HT-29 (cell line): ENCODE results near the gene SAPCD1. TPM values are rescaled to one million over a fixed set of nuclear protein-coding genes. Genes with fewer than 3 reads are reported as not detected.
"Not testable (repeated sequence)": the region's sequence is repeated elsewhere in the genome, so short reads cannot be mapped to it uniquely, and the experiment has no call there.

Experiments used
- DNase-seq: peaks from one replicate; pipeline ENCODE4 v3.0.0-alpha.2; 2015; ENCODE audit warnings: low spot score
- total RNA-seq: library from RNA; depleted of rRNA; stranded (reverse); fragments of >200 nt; shearing (Covaris generic); gene quantifications from 2 replicates; pipeline ENCODE4 v1.2.3, GENCODE V29; 2014

Gene SAPCD1
- total RNA-seq, 1 experiment from 2014 or later: 11.6 TPM

- no peak for DNase-seq
Measured at GRCh38 chr6:31777667-31778050, 15.2 kb downstream of the SAPCD1 start.

DNA sequence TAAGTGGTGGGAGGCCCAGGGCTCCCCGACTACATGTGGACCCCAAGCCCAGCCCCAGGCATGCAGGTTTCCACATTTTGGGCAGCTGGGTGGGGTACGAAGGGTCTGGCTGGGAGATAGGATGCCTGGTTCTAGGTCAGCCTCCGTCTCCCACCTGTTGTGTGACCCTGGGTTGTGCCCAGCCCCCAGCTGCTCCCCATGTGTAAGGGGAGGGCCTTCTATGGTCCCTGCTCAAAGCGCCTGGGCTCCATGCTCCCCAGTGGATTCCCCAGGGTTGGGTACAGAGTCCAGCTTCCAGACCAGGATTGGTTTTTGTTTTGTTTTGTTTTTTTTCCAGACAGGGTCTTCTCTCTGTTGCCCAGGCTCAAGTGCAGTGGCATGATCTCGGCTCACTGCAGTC, 15.7 kb downstream of the SAPCD1 start:
- DNase-seq: no peak

DNA sequence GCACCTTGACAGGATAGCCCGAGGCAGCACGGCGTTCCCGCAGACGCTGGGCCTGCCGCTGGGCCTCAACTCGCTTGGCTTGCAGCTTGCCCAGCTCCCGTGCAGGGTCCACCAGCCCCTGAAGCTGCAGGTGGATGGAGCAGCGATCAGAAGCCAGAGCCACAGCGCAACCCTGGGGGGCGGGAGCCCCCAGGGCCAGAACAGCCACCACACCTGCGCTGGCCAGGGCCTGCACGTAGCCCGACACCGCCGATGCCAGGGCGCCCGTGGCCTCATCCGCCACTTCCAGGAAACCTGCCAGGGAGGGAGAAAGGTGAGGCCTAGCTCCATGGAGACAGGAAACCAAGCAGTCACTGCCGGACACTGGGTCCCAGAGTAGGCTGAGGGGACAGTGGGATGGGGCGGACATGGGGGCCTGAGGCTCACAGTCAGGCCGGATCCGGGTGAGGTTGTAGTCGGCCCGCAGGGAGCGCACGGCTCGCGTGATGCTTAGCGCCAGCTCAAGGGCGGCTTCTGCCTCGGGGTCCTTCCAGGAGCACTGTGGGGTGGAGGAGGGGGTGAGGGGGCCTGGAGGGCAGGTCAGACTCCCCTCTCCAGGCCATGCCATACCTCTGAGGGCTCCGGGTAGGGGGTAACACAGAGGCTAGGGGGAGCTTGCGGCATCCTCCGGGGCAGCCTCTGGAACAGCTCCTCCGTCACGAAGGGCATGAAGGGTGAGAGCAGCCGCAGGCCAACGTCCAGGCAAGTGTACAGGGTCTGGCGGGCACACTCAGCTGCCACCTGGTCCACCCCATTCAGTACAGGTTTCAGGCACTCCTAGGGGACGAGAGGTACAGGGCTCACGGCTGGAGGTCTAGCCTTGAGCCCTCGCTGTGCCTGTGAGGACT, 16.8 kb downstream of the SAPCD1 start:
- DNase-seq: no peak

- DNase-seq: no peak
Measured at GRCh38 chr6:31779908-31780307, 17.5 kb downstream of the SAPCD1 start.

- no peak for DNase-seq
Measured at GRCh38 chr6:31780507-31781243, 18.2 kb downstream of the SAPCD1 start.

GRCh38 chr6:31781244-31782125, 19.0 kb downstream of the SAPCD1 start:
- DNase-seq: no peak

- DNase-seq: no peak
Measured at GRCh38 chr6:31782126-31782855, 19.8 kb downstream of the SAPCD1 start.

- DNase-seq: no peak
Measured at GRCh38 chr6:31784098-31784925, 21.9 kb downstream of the SAPCD1 start.

DNA sequence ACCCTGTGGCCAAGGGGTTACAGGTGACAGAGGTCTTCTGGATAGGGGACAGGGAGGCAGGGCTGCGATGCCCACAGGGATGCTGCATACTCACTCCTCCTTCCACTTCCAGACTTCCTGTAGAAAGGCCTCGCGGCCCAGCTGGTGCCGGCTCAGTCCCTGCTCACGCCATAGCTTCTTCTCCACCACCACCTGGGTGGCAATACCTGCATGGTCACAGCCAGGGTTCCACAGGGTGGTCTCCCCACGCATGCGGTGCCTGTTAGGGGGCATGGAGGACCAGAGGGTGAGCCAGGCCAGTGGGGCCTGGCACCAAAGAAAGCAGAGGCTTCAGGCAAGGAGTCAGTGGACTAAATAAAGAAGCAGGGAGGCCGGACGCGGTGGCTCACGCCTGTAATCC, 23.0 kb downstream of the SAPCD1 start:
- DNase-seq: no peak

DNA sequence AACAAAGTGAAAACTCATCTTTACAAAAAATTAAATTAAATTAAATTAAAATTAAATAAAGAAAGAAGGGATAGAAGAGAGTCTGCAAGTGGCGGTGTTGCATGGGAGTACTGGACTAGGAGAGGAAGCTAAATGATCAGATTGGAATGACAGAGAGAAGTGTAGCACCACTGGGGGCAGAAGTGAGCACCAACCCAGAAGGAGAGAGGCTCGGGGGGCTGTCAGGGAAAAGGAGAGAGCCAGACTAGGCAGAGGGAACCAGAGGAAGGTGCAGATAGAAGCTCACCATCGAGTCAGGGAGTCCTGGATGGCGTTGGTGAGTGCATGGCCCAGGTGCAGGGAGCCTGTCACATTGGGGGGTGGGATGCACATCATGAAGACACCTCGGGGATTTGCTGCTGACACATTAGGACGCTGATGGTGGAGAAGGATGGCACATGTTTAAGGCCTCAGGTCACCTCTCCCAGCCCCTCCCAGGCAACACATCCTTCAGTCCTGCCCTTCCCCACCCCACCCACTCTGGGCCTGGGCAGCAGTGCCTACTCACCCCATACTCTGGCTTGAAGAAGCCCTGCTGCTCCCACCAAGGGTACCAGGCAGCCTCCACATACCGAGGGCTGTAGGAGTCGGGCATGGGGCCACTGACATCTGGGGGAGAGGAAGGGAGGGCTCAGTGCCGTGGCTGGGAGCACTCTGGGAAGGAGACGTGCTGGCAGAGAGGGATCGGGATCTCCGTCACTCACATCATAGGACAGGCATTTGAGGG, 29.1 kb downstream of the SAPCD1 start:
- peak; percentile 67 for DNase-seq

DNA sequence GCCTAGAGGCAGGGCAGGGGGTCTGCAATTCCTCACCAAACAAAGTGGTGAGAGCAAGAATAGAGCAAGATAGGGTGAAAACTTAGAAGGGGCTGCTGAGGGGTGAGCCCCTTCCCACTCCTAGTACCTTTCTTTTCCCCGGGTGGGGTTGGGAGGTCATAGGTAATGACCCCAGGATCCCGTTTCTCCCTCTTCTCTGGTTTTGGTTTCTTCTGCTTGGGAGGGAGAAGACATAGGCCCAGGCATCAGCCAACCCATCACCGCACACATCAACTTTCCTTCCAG, 29.6 kb downstream of the SAPCD1 start:
- no peak for DNase-seq

DNA sequence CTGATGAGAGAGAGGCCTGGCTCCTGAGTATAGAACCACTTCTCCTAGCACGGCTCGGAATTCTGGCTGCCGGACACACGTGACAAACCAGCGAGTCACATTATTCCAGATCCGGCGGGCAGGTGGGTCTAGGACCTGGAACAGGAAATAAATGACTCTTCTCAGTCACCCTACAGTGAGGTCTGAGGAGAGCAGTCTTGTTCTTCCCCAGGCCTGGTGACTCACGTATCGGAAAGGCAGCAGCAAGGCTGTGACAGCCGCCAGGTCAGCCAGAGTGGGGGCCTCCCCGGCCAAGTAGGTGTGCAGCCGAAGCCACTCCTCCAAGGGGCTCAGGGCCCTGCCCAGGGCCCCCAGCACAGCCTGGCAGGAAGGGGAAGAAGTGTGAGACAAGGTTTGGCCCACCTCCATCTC, 30.3 kb downstream of the SAPCD1 start:
- DNase-seq: peak; percentile 89

- not testable (repeated sequence) for DNase-seq
Measured at GRCh38 chr6:31793927-31794245, 31.4 kb downstream of the SAPCD1 start.

GRCh38 chr6:31794294-31794865, 31.9 kb downstream of the SAPCD1 start:
- peak; percentile 59 for DNase-seq

DNA sequence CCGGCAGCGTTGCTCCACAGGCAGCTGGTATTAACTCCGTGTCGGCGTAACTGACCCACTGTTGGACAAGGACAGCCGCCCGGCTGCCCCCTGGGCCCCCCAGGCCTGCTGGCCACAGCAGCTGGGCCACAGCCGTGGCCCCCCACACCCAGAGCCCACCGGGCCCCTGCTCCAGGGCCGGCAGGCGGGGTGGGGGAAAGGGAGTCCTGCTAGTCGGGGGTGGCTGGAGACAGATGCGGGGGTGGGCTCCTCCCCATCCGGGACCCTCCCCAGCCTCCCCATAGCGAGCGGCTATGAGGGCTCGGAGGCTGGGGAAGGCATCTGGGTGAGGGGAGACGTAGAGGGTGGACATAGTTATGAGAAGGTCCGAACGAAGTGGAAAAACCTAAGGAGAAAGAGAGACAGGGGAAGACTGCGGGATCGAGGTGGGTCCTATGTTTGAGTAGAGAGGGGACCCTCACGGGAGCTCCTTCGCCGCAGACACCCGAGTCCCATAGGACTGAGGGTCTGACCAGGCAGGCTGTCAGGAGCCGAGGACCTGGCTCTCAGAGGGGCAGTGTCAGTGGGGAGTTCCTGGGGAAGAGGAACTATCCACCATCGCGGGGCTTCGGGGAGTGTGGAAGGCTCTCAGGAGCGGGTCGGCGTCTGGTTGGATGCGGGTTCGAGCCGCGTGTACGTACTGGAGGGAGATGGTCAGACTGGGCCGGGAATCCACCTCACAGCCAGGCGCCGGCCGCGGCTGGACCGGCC, 32.6 kb downstream of the SAPCD1 start:
- DNase-seq: peak; percentile 70

DNA sequence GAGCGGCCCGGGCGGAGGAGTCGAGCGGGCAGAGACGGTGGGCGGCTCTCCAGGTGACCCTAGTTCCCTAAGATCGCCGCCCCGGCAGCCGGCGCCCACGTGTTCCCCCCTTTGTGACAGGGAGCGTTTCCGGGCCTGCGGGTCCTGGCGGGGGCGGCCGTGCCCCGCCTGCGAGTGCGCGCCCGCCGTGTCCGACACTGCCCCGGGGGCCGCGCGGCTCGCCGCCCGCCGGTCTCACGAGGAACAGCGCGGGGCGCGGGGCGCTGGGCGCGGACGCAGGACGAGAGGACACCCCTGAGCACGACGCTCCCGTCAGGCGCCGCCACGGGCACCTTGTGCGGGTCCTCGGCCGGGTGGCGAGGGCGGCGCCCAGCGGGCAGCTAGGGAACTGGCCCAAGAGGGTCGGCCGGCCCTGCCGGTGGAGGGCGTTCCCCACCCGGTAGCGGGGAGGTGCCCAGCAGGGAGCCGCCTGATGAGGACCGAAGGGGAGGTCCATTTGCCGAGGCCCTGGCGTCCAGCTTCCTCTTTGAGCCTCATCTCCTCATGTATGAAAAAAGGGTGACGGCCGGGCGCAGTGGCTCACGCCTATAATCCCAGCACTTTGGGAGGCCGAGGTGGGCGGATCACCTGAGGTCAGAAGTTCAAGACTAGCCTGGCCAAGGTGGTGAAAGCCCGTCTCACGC, 33.3 kb downstream of the SAPCD1 start, which contains the start of gene VARS1:
Gene VARS1 (minus strand): TSS at position 137 of the 683 bp plus-strand sequence. CDS start 535 bp downstream, outside the sequence.
- DNase-seq: peak; percentile 92

- no peak for DNase-seq
Measured at GRCh38 chr6:31796993-31797385, 34.5 kb downstream of the SAPCD1 start.

- DNase-seq: no peak
Measured at GRCh38 chr6:31797588-31797987, 35.1 kb downstream of the SAPCD1 start.
